Stimulated activated CD4-positive, alpha-beta T cell treated with anti-CD3 and anti-CD28 coated beads, TNF-alpha, amount 100 ng/mL, for 48 hours (primary cell): ENCODE results near the gene ATP5PD.
"Not testable (repeated sequence)": the region's sequence is repeated elsewhere in the genome, so short reads cannot be mapped to it uniquely, and the experiment has no call there.

ENCODE experiments used
- DNase-seq, 3 donors: peaks; one replicate each; pipeline ENCODE4 v3.0.0-alpha.2; 2020; ENCODE audit warnings: low read depth in 3 of 3

The ATP5PD gene

GRCh38 chr17:75077496-75078283 lies 30.9 kb upstream of the ATP5PD start:
- DNase-seq, result peak in 1 of 3 donors; percentile 48

GRCh38 chr17:75077072-75077495 lies 30.3 kb upstream of the ATP5PD start:
- no peak for DNase-seq

GRCh38 chr17:75075597-75076336 lies 29.0 kb upstream of the ATP5PD start:
- DNase-seq, result no peak

DNA sequence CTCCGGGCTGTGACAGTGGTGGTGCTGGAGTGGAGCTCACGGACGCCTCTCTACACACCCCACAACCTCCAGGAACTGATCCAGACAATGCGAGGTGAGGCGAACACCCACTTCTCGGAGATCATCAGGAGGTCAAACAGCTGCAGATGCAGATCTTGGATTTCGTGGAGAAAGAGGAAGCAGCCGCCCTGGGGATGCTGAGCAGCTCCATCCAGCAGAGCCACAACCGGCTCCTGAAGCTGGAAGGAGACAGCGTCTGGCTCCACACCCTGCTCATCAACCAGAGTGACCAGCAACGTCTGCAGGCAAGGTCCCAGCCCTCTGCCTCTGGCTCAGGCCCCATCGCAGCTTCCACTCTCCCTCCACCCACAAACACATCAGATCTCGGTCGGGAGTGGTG lies 27.8 kb upstream of the ATP5PD start:
- no peak for DNase-seq

DNA sequence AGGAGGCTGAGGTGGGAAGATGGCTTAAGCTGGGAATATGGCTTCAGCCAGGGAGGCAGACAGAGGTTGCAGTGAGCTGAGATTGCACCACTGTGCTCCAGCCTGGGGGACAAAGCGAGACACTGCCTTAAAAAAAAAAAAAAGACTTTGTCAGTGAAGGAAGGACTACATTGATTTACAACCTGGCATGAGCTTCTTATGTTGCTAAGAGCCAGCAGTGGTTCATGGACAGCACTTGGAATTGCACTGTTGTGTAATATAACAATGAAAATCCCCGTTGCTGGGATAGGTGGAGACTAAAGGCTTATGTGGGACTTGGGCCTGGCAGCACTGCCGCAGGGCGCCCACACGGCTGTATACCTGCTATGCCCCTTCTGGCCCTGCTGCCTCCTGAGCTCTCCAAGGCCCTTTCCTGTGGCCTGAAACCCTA lies 26.9 kb upstream of the ATP5PD start:
- no peak for DNase-seq

DNA sequence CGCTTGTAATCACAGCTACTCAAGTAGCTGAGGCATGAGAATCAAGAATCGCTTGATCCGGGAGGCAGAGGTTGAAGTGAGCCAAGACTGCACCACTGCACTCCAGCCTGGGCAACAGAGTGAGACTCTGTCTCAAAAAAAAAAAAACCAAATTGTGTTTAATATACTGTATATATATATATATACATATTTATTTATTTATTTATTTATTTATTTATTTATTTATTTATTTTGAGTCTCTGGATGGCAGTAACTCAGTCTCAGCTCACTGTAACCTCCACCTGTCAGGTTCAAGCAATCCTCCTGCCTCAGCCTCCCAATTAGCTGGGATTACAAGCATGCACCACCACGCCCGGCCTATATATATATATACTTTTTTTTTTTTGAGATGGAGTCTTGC lies 26.1 kb upstream of the ATP5PD start:
- DNase-seq, result not testable (repeated sequence)

DNA sequence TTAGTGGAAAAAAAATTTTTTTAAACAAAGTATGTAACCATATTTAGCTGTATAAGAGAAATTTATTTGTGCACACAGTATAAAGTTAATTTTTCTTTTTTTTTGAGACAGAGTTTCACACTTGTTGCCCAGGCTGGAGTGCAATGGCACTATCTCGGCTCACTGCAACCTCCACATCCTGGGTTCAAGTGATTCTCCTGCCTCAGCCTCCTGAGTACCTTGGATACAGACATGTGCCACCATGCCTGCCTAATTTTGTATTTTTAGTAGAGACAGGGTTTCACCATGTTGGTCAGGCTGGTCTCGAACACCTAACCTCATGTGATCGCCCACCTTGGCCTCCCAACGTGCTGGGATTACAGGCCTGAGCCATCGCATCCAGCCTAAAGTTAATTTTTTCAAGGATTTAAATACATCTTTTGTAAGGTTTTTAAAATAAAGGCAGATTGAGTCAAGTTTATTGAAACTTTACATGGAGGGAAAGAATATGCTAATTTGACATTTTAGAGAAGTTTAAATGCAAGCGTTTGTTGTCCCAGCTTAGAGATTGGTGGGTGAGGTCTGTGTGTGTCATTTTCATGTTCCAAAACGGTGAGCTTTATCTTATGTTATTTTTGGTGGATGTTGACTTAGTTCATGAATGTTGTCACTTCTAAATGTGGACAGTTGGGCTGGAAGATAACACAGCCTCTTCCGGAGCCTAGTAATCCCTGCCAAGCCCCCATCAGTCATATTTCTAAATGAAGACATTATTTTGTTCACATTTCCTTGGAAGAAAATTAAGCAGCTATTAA lies 24.9 kb upstream of the ATP5PD start:
- DNase-seq, result not testable (repeated sequence)

DNA sequence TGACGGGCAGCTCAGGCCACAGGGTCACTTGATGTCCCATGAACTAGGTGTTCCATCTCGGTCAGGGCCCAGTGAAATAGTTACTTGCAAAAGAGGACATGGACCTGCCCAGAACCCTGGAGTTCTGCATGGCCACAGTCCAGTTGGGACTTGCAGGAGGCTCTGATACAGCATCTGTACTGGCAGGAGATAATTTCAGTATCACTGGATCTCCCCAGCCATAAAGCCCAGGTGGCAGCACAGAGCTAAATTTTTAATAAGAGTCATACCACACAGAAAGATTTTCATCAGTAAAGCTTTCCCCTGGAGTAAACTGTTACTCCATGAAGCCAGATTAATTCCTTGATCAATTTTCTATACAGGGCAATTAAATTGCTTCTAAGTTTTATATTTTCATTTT lies 23.0 kb upstream of the ATP5PD start:
- DNase-seq, result no peak

DNA sequence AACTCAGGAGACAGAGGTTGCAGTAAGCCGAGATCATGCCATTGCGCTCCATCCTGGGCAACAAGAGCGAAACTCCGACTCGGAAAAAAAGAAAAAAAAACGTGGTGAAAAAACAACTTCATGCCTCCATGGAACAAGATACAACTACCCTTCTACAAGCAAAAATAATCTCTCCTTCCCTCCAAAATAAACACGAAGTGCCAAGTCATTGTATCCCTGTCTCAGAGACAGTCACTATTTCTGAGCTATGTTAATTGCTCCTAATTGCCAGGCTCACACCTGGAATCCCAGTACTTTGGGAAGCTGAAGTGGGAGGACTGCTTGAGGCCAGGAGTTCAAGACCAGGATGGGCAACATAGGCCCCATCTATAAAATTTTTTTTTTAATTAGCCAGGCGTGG lies 22.0 kb upstream of the ATP5PD start:
- DNase-seq, result no peak

GRCh38 chr17:75067856-75068255 lies 21.1 kb upstream of the ATP5PD start:
- DNase-seq, result no peak

GRCh38 chr17:75065562-75066151 lies 18.9 kb upstream of the ATP5PD start:
- no peak for DNase-seq

- DNase-seq, result no peak
Observed at GRCh38 chr17:75064867-75065561, 18.2 kb upstream of the ATP5PD start.

- no peak for DNase-seq
Observed at GRCh38 chr17:75064460-75064859, 17.7 kb upstream of the ATP5PD start.

DNA sequence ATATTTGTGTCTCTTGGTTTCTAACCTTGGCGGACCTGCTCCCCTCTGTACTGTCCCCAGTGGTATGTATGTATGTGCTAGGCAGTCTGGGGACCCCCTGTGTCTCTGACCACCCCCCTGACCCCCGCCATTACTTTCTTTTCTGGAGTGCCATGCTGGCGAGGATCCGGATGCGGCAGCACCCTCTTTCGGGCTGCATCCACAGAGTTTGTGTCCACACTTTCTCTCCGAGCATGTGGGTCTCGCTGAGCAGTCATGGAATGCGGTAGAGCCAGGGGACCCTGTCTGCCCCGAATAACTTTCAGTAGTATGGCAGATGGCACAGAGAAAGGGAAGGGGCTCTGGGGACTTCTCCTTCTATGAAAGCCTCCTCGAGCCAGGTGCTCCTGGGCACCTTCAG lies 17.3 kb upstream of the ATP5PD start:
- no peak for DNase-seq

DNA sequence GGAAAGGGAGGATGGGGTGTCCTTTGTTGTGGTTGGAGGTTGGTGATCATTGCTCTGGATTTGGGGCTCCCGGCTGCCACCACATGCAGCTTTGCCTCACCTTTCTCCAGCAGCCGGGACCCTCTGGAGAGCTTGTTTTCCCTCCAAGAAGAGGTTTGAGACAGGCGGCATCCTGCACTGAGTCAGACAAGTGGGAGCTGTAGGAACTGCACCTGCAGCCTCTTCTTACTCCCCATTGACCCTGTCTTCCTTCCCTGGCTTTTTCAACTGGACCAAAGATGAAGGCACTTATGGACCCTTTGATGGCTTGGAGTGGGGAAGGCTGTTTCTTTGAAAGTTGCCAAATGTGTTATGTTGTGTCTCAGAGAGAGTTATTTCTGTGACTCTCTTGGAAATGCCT lies 16.9 kb upstream of the ATP5PD start:
- no peak for DNase-seq

- DNase-seq, result no peak
Observed at GRCh38 chr17:75063201-75063600, 16.4 kb upstream of the ATP5PD start.

DNA sequence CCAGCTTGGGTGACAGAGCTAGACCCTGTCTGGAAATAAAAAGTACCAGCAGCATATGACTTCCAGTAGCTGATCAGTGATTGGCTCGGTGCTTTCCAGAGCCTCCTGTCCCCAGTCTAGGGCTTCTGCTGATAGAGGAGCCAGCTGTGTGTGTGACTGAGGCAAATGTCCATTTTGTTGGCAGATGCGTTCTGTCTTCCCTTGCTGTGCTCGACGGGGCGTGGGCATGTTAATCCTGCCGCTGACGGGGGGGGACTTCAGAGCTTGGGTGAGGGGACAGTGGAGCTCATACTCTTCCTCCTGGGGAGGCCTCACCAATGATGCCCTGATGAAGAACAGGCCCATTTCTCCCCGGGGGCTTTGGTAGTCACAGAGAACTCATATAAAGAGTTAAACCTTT lies 14.8 kb upstream of the ATP5PD start:
- DNase-seq, result no peak

DNA sequence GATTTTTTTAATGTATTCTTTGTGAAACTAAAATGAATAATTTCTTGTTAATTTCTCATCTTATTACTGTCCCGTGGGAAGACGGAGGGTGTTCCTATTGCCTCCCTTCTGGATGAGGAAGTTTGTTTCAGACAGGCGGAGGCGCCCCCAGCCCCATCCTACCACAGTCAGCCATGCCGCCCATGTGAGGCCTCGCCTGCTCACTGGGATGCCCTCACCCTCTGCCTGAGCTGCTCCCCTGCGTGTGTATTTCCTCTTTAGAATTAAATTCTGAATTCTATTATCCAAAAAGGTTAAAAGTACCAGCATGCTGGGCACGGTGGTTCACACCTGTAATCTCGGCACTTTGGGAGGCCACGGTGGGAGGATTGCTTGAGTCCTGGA lies 14.3 kb upstream of the ATP5PD start:
- DNase-seq, result no peak

- no peak for DNase-seq
Observed at GRCh38 chr17:75060434-75061054, 13.8 kb upstream of the ATP5PD start.

DNA sequence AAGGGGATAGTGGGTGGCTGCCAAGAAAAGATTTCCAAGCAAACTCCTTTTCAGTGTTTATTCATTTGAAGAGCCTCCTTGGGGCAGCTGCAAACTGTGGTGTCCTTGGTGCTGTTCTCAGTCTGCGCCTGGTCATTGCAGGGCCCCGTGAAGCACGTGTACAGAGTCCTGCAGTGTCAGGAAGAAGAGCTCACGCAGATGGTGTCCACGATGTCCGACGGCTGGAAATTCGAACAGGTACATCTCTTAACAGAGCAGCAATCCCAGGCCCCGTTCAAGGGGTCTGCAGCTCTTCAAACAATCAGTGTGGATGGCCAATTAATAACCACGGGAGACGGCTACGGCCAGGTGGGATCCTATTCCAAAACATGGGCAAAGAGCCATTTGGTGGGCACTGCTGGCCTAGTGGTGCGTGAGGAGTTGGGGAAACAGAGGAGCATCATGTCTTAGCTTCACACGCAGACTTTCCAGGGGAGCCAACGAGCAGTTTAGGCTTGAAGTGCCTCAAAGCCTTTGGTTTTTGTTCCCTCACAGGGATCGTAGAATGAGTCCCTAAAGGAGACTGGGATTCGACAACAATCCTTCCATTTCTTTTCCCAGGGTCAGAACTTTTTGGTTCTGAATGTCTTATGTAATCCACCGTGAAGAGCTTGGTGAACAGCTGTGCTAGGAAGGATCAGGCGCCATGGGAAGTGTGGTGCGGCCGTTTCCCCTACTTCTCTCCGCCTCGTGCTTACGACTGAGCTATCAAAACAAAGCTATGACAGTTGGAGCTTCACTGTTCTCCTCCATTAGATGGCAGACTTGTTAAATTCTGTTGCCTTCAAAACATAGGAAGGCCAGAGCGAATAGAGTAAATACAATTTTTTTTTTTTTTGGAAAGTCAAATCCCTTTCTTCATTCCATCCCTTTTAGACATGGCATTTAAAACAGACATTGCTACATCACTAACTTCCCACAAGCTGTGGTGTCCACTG lies 12.9 kb upstream of the ATP5PD start:
- DNase-seq, result no peak
